ENCODE measurements around the gene ZFYVE28. TPM values are rescaled to one million over a fixed set of nuclear protein-coding genes. Genes with fewer than 3 reads are reported as not detected.

ZFYVE28 gene
- total and polyA plus RNA-seq, 10 of the 15 experiments (the other 5 are each of a cell fraction or from before 2014, with no cell fraction given): 0.06 to 1.9 (median 0.22) TPM; not detected in 1

DNA sequence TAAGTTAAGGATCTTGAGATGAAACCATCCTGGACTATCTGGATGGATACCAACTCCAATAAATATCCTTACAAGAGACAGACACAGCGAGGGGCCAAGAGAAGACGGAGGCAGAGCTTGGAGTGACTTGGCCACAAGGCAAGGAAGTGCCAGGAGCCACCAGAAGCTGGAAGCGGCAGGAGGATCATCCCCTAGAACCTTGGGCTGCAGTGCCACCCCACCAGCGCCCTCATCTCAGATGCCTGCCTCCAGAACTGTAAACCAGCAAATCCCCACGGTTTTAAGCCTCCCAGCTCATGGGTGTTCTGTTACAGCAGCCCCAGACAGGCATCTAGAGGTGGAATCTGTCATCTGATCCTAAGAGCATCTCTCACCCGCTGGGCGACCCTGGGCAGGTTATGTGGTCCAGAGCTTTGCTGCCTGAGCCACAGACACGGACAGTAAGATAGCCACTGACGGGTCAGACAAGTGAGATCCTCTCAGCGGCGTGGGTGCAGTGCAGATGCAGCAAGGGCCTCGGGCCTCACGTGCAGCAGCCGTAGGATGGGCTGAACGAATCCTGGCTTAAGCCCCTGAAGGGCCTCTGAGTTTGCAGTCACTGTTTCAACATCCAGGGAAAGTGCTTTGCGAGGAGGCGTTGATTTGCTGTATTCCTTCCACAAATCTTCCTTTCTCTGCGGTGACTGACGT, 131.4 kb downstream of the ZFYVE28 start:
- FAIRE-seq: no peak
- no peak for DNase-seq (ENCODE audit: low read depth, low spot score)
- Histone ChIP-seq H3K4me3 (no peak overlapping the region), H4K20me1 (ENCODE audit: control insufficient read depth, insufficient read depth) (no peaks in the 10 kb centered on the region), H3K9ac (ENCODE audit: control insufficient read depth, insufficient read depth, low read length) (no peak overlapping the region), H3K27ac (ENCODE audit: control insufficient read depth, insufficient read depth) (no peak overlapping the region), H3K36me3 (ENCODE audit: control insufficient read depth in 2 of 2, insufficient read depth in 2 of 2, low read length in 1 of 2) (no peaks in the 10 kb centered on the region), H3K79me2 (ENCODE audit: control insufficient read depth, insufficient read depth, low read length) (no peaks in the 10 kb centered on the region), H3K4me1 (ENCODE audit: control insufficient read depth, insufficient read depth, low read length) (peaks cover 8% of the 10 kb centered on the region; the same call in 1 of the 2 replicates), H3K4me2 (ENCODE audit: control insufficient read depth, insufficient read depth) (no peak overlapping the region), H3K9me3 (replicated peaks; ENCODE audit: control insufficient read depth, insufficient read depth, low read length) (no peaks in the 10 kb centered on the region), H3K27me3 (replicated peaks in 1 of 2; ENCODE audit: control insufficient read depth in 2 of 2, insufficient read depth in 2 of 2, low read length in 1 of 2) (peaks cover 0 to 1% of the 10 kb centered on the region in 2 experiments; a peak in 2 of 4 replicates), H2AFZ (ENCODE audit: control insufficient read depth, low read depth, low read length) (no peak overlapping the region)
- WGBS (ENCODE audit: insufficient coverage, insufficient replicate concordance, low lambda C conversion rate, missing lambda C conversion rate): 31% methylated on average over 19 of the region's 19 CpGs
- ChIA-PET SMC1A (ENCODE audit: uncharacterized antibody, unreplicated experiment) (no interaction called here), CTCF (no interaction called here), RAD21 (ENCODE audit: unreplicated experiment) (no interaction called here), POLR2A (no interaction called here)
- TF ChIP-seq NR2F1 (conservative IDR thresholded peaks at IDR 0.05) (no peak), HDAC2 (IDR thresholded peaks at IDR 0.05) (no peak), ATF2 (IDR thresholded peaks at IDR 0.05; ENCODE audit: low read length) (no peak)
- BruUV-seq (replicated peaks): no TSS peak
- in situ Hi-C loops (cut with MboI): no loop called here
- no peak for ATAC-seq
- intact Hi-C loops (cut with micrococcal nuclease; ENCODE audit: unreplicated experiment): no loop called here

- Histone ChIP-seq H3K27ac (ENCODE audit: control insufficient read depth, insufficient read depth) (no peak overlapping the region), H2AFZ (ENCODE audit: control insufficient read depth, low read depth, low read length) (no peak overlapping the region), H3K27me3 (replicated peaks in 1 of 2; ENCODE audit: control insufficient read depth in 2 of 2, insufficient read depth in 2 of 2, low read length in 1 of 2) (no peaks in the 10 kb centered on the region), H3K36me3 (ENCODE audit: control insufficient read depth in 2 of 2, insufficient read depth in 2 of 2, low read length in 1 of 2) (no peaks in the 10 kb centered on the region), H4K20me1 (ENCODE audit: control insufficient read depth, insufficient read depth) (no peaks in the 10 kb centered on the region), H3K4me3 (no peak overlapping the region), H3K9ac (ENCODE audit: control insufficient read depth, insufficient read depth, low read length) (no peak overlapping the region), H3K9me3 (replicated peaks; ENCODE audit: control insufficient read depth, insufficient read depth, low read length) (no peaks in the 10 kb centered on the region), H3K79me2 (ENCODE audit: control insufficient read depth, insufficient read depth, low read length) (no peaks in the 10 kb centered on the region), H3K4me2 (ENCODE audit: control insufficient read depth, insufficient read depth) (no peak overlapping the region), H3K4me1 (ENCODE audit: control insufficient read depth, insufficient read depth, low read length) (peaks cover 13% of the 10 kb centered on the region)
- ChIA-PET RAD21 (ENCODE audit: unreplicated experiment) (no interaction called here), POLR2A (no interaction called here), CTCF (no interaction called here), SMC1A (ENCODE audit: uncharacterized antibody, unreplicated experiment) (no interaction called here)
- 50% methylated on average over 27 of the region's 27 CpGs for WGBS (ENCODE audit: insufficient coverage, insufficient replicate concordance, low lambda C conversion rate, missing lambda C conversion rate)
- ATAC-seq (no peak), DNase-seq (ENCODE audit: low read depth, low spot score) (no peak), FAIRE-seq (no peak)
- intact Hi-C loops (cut with micrococcal nuclease; ENCODE audit: unreplicated experiment) (no loop called here), in situ Hi-C loops (cut with MboI) (no loop called here)
- BruUV-seq (replicated peaks): no TSS peak
- TF ChIP-seq CTCF (IDR thresholded peaks at IDR 0.05 in 2 of 3, conservative IDR thresholded peaks at IDR 0.05 in 1 of 3; ENCODE audit: control insufficient read depth in 2 of 3, extremely low read depth in 1 of 3, insufficient read depth in 1 of 3, low read depth in 3 of 3, low read length in 3 of 3) (no peak), CBX5 (IDR thresholded peaks at IDR 0.05; ENCODE audit: low read depth) (no peak), SUZ12 (IDR thresholded peaks at IDR 0.05; ENCODE audit: unreplicated experiment) (no peak), YBX1 (IDR thresholded peaks at IDR 0.05) (no peak), TBL1XR1 (IDR thresholded peaks at IDR 0.05; ENCODE audit: low read depth, low read length) (no peak), TCF3 (IDR thresholded peaks at IDR 0.05; ENCODE audit: borderline replicate concordance, insufficient read depth, low read depth, low read length) (no peak), IRF3 (IDR thresholded peaks at IDR 0.05) (no peak), CEBPB (IDR thresholded peaks at IDR 0.05; ENCODE audit: borderline replicate concordance in 1 of 2, low read depth in 2 of 2, low read length in 2 of 2) (no peak), STAT3 (IDR thresholded peaks at IDR 0.05; ENCODE audit: low read depth, low read length) (no peak)
These were observed 132.6 kb downstream of the ZFYVE28 start for GRCh38 chr4:2285613-2286381.

Measured in GM12878 (cell line).